Fibroblast of the aortic adventitia (primary cell): ENCODE data around the gene SLC5A10. TPM values are rescaled to one million over a fixed set of nuclear protein-coding genes. Genes with fewer than 3 reads are reported as not detected.

Experiments
- DNase-seq: peaks from one replicate; pipeline ENCODE4 v3.0.0-alpha.2; 2010; ENCODE audit warnings: low read depth
- H3K4me3 ChIP-seq: 2 replicates; pipeline ENCODE4 v1.5.1; 2011; ENCODE audit warnings: low read depth, mild to moderate bottlenecking, control low read depth, low read length, moderate library complexity
- CTCF ChIP-seq: IDR thresholded peaks from 2 replicates; pipeline ENCODE4 v1.5.1; 2011; ENCODE audit warnings: mild to moderate bottlenecking, low read length, control low read depth, inconsistent platforms; ENCODE audit not compliant: insufficient read depth
- total RNA-seq: library from RNA; depleted of rRNA; stranded (reverse); fragments of >200 nt; gene quantifications from 2 replicates; pipeline ENCODE4 v1.2.3, GENCODE V29; 2012; ENCODE audit warnings: low replicate concordance

The SLC5A10 gene
- total RNA-seq, 1 donor: not detected

GRCh38 chr17:18959071-18959844 is 7.3 kb downstream of the SLC5A10 start:
- H3K4me3 ChIP-seq: no peak overlapping the region
- no peak for DNase-seq
- no peak for TF ChIP-seq CTCF

GRCh38 chr17:18959845-18960240 is 7.9 kb downstream of the SLC5A10 start:
- H3K4me3 ChIP-seq: no peak overlapping the region
- DNase-seq: no peak
- TF ChIP-seq CTCF: no peak

- DNase-seq: no peak
- no peak overlapping the region for H3K4me3 ChIP-seq
- peak; percentile 1 for TF ChIP-seq CTCF
These were observed 8.3 kb downstream of the SLC5A10 start for GRCh38 chr17:18960241-18960665.

GRCh38 chr17:18960803-18961511 is 9.0 kb downstream of the SLC5A10 start:
- no peak overlapping the region for H3K4me3 ChIP-seq

GRCh38 chr17:18961634-18962493 is 9.9 kb downstream of the SLC5A10 start:
- no peak overlapping the region for H3K4me3 ChIP-seq
- no peak for TF ChIP-seq CTCF
- DNase-seq: no peak

More at GRCh38 chr17:18960803-18961511, 9.0 kb downstream of the SLC5A10 start:
- peak; percentile 87 for TF ChIP-seq CTCF
- DNase-seq: peak; percentile 71

GRCh38 chr17:18962494-18962815 is 10.5 kb downstream of the SLC5A10 start:
- no peak overlapping the region for H3K4me3 ChIP-seq
- no peak for DNase-seq
- TF ChIP-seq CTCF: no peak
